IPS-20b (cell line): Measurements from ENCODE around the gene PPP1R9A.

Source experiments
- H3K27ac ChIP-seq: one replicate; pipeline ENCODE4 v1.5.1; 2013; ENCODE audit warnings: low read length
- H3K27me3 ChIP-seq: 2 replicates; pipeline ENCODE4 v1.6.1; 2013; ENCODE audit warnings: mild to moderate bottlenecking, low read length, inconsistent platforms; ENCODE audit not compliant: insufficient read depth
- H3K36me3 ChIP-seq: 2 replicates; pipeline ENCODE4 v1.6.1; 2013; ENCODE audit warnings: low read depth, mild to moderate bottlenecking, inconsistent platforms, low read length, moderate library complexity; ENCODE audit not compliant: insufficient read depth
- H3K4me1 ChIP-seq: 2 replicates; pipeline ENCODE4 v1.6.1; 2013; ENCODE audit warnings: mild to moderate bottlenecking, control low read depth, inconsistent platforms, low read length, moderate library complexity; ENCODE audit not compliant: insufficient read depth
- H3K4me3 ChIP-seq: 2 replicates; pipeline ENCODE4 v1.5.1; 2013; ENCODE audit warnings: mild to moderate bottlenecking, low read length, inconsistent platforms
- H3K9ac ChIP-seq: 2 replicates; pipeline ENCODE4 v1.6.1; 2013; ENCODE audit warnings: low read depth, mild to moderate bottlenecking, inconsistent platforms, low read length, moderate library complexity
- H3K9me3 ChIP-seq: 2 replicates; pipeline ENCODE4 v1.6.1; 2013; ENCODE audit warnings: mild to moderate bottlenecking, low read depth, low read length, inconsistent platforms; ENCODE audit not compliant: insufficient read depth

PPP1R9A gene

DNA sequence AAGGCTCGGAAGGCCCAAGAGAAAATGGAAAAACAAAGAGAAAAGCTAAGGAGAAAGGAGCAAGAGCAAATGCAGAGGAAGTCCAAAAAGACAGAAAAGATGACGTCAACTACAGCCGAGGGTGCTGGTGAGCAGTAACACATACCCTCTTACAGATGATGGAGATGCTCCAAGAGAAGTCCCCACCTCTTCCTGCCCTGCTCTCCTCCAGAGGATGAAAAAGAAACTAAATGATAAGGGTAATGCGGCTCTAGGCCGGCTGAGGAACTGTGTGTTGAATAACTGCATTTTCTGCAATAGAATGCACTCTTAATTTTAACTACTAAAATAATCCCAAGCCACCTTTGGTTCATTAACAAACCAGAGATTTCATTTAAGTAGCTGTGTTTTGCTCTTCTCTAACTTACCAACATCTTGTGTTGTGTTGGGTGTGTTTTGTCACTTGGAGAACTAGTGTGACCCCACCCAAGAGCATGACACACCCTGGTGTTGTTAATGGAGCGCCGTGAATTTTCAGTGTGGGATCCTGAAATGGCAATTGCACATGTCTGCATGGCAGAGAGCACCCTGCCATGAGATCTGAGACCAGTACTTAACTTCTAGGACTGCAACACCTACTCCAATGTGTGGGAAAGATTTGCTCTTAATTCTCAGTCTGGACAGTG lies 382.9 kb downstream of the PPP1R9A start:
- H3K27ac ChIP-seq: no peak overlapping the region
- no peak overlapping the region for H3K9ac ChIP-seq
- no peaks in the 10 kb centered on the region for H3K27me3 ChIP-seq
- no peaks in the 10 kb centered on the region for H3K9me3 ChIP-seq
- H3K4me1 ChIP-seq: 0 out of 2 replicates have a peak, but pooled peaks cover 5% of the 10 kb centered on the region
- peaks cover 21% of the 10 kb centered on the region; the same call in 1 of the 2 replicates for H3K36me3 ChIP-seq
- H3K4me3 ChIP-seq: no peak overlapping the region

DNA sequence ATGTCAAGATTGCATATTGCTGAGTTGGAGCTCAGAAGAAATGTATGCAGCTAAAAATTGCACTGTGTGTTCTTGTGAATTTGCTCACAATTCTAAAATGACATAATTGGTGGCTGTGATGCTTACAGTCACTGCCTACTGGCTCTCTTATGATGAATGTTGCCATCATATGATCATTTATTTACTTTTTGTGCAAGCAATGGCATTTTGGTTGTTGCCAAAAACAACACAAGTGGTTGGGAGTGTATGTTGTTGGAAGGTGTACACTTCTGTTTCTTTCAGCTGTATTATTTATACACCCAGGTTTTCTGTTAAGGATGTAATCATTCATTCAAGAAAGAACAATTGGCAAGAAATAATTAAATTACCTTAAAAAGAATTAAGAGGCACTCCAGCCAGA lies 388.0 kb downstream of the PPP1R9A start:
- H3K9ac ChIP-seq: no peak overlapping the region
- no peak overlapping the region for H3K27ac ChIP-seq
- H3K36me3 ChIP-seq: peaks cover 6% of the 10 kb centered on the region; the same call in 1 of the 2 replicates
- H3K4me3 ChIP-seq: no peak overlapping the region
- H3K4me1 ChIP-seq: no peaks in the 10 kb centered on the region
- H3K27me3 ChIP-seq: no peaks in the 10 kb centered on the region
- H3K9me3 ChIP-seq: no peaks in the 10 kb centered on the region

GRCh38 chr7:95296456-95296855 lies 389.1 kb downstream of the PPP1R9A start:
- Histone ChIP-seq H3K4me1 (no peaks in the 10 kb centered on the region), H3K9me3 (no peaks in the 10 kb centered on the region), H3K36me3 (no peaks in the 10 kb centered on the region; the same call in 1 of the 2 replicates), H3K27ac (no peak overlapping the region), H3K4me3 (no peak overlapping the region), H3K27me3 (no peaks in the 10 kb centered on the region), H3K9ac (no peak overlapping the region)

DNA sequence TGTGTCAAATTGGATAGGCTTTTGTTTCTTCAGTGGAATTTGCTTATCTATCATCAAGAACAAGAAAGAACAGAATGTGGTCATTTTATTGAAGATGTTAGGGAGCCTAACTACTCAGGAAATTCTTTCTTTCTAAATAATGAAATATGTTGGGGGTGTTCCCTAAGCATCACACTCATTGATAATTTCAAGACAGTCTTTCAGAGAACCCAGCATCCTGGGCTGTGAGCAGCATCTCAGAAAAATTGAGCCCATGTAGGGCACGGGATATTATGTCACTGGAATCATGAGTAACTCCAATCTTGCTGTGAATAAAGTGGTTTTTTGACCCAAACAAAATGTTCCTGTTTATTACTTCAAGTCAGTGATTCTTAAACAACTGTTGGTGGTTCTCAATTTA lies 389.6 kb downstream of the PPP1R9A start:
- no peaks in the 10 kb centered on the region for H3K27me3 ChIP-seq
- no peaks in the 10 kb centered on the region for H3K36me3 ChIP-seq
- H3K9me3 ChIP-seq: no peaks in the 10 kb centered on the region
- H3K9ac ChIP-seq: no peak overlapping the region
- no peak overlapping the region for H3K4me3 ChIP-seq
- no peaks in the 10 kb centered on the region for H3K4me1 ChIP-seq
- no peak overlapping the region for H3K27ac ChIP-seq

DNA sequence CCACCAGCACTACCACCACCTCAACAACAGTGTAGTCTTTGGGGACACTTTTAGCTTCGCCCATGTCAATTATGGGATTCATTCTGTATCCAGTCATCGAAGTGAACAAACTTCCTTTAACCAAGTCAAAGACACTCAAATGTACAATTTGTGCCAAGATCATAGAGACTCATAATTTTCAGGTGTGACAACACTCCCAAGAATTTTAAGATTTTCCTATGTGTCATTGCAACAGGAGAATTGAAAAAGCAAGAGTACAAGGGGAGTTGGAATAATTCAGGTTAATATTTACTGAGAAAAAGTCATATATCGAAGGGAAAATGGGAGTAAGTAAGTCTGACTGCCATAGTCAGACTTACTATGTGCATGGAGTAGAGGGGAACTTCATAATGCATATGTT lies 390.7 kb downstream of the PPP1R9A start:
- Histone ChIP-seq H3K9me3 (no peaks in the 10 kb centered on the region), H3K4me1 (no peaks in the 10 kb centered on the region), H3K27me3 (no peaks in the 10 kb centered on the region), H3K36me3 (no peaks in the 10 kb centered on the region), H3K4me3 (no peak overlapping the region), H3K9ac (no peak overlapping the region), H3K27ac (no peak overlapping the region)

DNA sequence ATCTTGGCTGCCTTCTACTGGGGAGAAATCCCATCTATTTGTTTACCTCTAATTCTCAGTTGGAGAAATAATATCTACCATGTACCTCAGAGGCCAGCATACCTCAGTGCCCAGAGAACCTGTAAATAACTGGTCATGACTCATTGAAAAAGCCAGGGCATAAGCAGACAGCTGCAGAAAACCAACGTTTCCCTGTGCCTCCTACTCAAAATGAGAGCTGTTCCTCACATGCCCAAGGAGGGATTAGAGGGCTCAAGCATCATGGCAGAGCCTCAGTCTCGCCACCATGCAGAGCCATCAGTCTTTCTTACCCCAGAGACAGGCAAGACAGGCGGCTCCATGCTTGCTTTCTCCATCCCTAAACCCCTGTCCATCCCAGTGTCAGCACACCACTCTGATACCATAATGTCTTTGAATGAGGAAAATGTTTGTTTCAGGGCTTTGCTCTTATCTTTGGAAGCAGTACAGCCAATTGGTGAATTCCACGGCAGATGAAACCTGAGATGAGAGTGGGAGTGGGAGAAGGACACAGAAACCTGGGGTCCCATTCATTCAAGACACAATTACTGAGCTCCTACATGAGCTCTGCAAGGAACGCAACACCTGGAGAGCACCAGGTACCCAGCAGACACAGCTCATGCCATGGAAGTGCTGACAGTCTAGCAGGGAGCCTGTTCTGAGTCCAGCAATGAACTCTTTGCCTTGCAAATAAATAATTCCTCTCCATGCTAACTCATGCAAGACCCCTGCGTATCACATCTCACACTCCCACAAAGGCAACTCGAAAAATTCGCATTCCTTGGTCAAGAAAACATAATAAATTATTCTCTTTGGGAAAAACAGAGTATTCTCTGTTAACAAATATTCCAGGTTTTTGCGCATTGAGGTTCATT lies 395.9 kb downstream of the PPP1R9A start:
- Histone ChIP-seq H3K9me3 (no peaks in the 10 kb centered on the region), H3K4me1 (no peaks in the 10 kb centered on the region), H3K27me3 (no peaks in the 10 kb centered on the region), H3K27ac (no peak overlapping the region), H3K36me3 (no peaks in the 10 kb centered on the region), H3K9ac (no peak overlapping the region), H3K4me3 (no peak overlapping the region)

- Histone ChIP-seq H3K4me1 (no peaks in the 10 kb centered on the region), H3K9ac (no peak overlapping the region), H3K27me3 (no peaks in the 10 kb centered on the region), H3K27ac (no peak overlapping the region), H3K9me3 (no peaks in the 10 kb centered on the region), H3K36me3 (no peaks in the 10 kb centered on the region), H3K4me3 (no peak overlapping the region)
Measured at GRCh38 chr7:95304990-95305389, 397.6 kb downstream of the PPP1R9A start.

DNA sequence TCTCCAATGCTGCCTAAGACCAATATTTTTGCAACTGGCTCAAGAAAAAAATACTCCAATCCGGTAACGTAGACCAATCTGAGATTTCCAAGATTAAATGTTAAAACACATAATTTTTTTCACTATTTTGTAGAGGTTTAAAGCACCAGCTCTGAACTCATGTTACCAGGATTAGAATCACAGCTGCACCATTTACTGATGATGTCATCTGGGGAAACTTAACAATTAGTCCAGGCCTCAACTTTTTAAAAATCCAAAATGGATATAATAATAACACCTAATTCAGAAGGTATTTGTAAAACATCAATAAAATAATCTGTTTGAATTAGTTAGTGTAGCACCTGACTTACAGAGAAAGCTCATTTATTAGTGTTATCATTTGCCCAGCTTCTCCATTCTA lies 402.6 kb downstream of the PPP1R9A start:
- Histone ChIP-seq H3K9me3 (no peaks in the 10 kb centered on the region), H3K27ac (no peak overlapping the region), H3K9ac (no peak overlapping the region)

GRCh38 chr7:95311389-95311788 lies 404.0 kb downstream of the PPP1R9A start:
- H3K27me3 ChIP-seq: no peaks in the 10 kb centered on the region
- H3K27ac ChIP-seq: no peak overlapping the region
- no peaks in the 10 kb centered on the region for H3K36me3 ChIP-seq
- no peaks in the 10 kb centered on the region for H3K4me1 ChIP-seq
- H3K9ac ChIP-seq: no peak overlapping the region
- H3K9me3 ChIP-seq: no peaks in the 10 kb centered on the region
- no peak overlapping the region for H3K4me3 ChIP-seq

More for the DNA sequence above, 402.6 kb downstream of the PPP1R9A start:
- no peaks in the 10 kb centered on the region for H3K4me1 ChIP-seq
- H3K27me3 ChIP-seq: no peaks in the 10 kb centered on the region
- no peaks in the 10 kb centered on the region for H3K36me3 ChIP-seq
- no peak overlapping the region for H3K4me3 ChIP-seq

DNA sequence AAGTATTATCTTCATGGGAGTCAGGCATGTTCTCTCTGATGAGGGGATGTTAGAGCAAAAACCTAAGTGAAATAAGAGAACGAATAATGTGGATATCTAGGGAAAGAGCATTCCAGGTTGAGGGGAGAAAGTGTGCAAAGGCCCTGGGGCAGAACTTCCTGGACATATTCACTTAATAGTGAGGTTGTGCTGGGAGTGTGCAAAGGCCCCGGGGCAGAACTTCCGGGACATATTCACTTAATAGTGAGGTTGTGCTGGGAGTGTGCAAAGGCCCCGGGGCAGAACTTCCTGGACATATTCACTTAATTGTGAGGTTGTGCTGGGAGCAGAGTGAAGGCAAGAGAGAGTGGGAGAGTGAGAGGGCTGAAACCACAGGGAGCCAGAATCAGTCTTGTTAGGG lies 405.2 kb downstream of the PPP1R9A start:
- no peak overlapping the region for H3K4me3 ChIP-seq
- no peaks in the 10 kb centered on the region for H3K36me3 ChIP-seq
- H3K27ac ChIP-seq: no peak overlapping the region
- H3K9me3 ChIP-seq: no peaks in the 10 kb centered on the region
- no peaks in the 10 kb centered on the region for H3K27me3 ChIP-seq
- H3K9ac ChIP-seq: no peak overlapping the region
- no peaks in the 10 kb centered on the region for H3K4me1 ChIP-seq

GRCh38 chr7:95316588-95316987 lies 409.2 kb downstream of the PPP1R9A start:
- Histone ChIP-seq H3K4me1 (no peaks in the 10 kb centered on the region), H3K9me3 (no peaks in the 10 kb centered on the region), H3K9ac (no peak overlapping the region), H3K27me3 (no peaks in the 10 kb centered on the region), H3K4me3 (no peak overlapping the region), H3K27ac (no peak overlapping the region), H3K36me3 (no peaks in the 10 kb centered on the region)

- Histone ChIP-seq H3K9ac (no peak overlapping the region), H3K36me3 (no peaks in the 10 kb centered on the region), H3K9me3 (no peaks in the 10 kb centered on the region), H3K4me1 (no peaks in the 10 kb centered on the region), H3K27ac (no peak overlapping the region), H3K4me3 (no peak overlapping the region), H3K27me3 (no peaks in the 10 kb centered on the region)
Measured at GRCh38 chr7:95317546-95317945, 410.2 kb downstream of the PPP1R9A start.
